ENCODE results near the gene CHID1. TPM values are rescaled to one million over a fixed set of nuclear protein-coding genes. Genes with fewer than 3 reads are reported as not detected.

Gene CHID1
- polyA plus RNA-seq, 1 donor from 2014 or later = 51.2 TPM

DNA sequence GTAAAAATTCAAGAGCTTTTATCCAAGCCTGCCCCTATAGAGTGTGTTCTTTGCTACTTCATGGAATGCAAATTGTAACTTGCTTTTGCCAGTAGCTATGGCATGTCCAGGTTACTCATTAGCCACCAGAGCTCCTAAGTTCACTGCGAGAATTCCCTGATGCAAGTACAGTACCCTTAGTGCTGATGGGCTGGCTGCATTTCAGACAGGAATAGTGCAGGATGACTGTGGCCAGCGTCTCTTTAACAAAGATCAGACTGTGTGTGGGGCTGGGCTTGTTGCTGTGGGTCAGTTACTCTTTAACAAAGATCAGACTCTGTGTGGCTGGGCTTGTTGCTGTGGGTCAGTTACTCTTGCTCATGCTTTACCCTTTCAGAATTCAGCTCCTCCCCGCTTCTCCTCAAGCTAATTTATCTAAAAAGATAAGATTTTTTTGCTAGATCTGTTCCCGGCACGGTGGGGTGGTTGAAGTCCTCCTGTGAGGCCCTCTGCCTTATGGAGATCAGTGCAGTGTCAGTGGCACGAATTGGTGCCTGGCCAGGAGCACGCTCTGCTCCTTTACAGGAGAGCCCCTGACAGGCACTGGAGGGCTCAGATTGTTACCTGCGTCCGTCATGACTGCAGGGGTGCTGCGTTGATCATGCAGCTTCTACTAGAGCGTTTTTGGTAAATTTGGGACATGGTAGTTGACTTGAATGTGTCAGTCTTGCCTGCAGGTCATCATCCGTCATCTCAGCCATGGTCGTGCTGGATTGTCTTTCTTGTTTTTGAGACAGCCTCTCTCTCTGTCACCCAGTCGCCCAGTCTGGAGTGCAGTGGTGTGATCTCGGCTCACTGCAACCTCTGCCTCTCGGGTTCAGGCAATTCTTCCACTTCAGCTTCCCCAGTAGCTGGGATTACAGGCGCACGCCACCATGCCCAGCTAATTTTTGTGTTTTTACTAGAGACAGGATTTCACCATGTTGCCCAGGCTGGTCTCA lies 42.1 kb upstream of the CHID1 start:
- peaks cover 4% of the 10 kb centered on the region for H4K20me1 ChIP-seq (ENCODE audit: insufficient read depth)
- no peak overlapping the region for H3K4me3 ChIP-seq (ENCODE audit: low read length)
- no peaks in the 10 kb centered on the region for H3K9me2 ChIP-seq (ENCODE audit: insufficient read depth, low read length)
- H3K79me2 ChIP-seq (replicated peaks; ENCODE audit: insufficient read depth, low read length) = peaks cover 39% of the 10 kb centered on the region
- no peaks in the 10 kb centered on the region for H3K27me3 ChIP-seq (ENCODE audit: insufficient read depth, low read depth, low read length)
- no peak for TF ChIP-seq RAD21 (conservative IDR thresholded peaks at IDR 0.05)
- TF ChIP-seq MXI1 (conservative IDR thresholded peaks at IDR 0.05; ENCODE audit: poor library complexity, severe bottlenecking) = no peak
- TF ChIP-seq EP300 (conservative IDR thresholded peaks at IDR 0.05; ENCODE audit: poor library complexity, severe bottlenecking) = no peak
- no peak for TF ChIP-seq TAF1 (IDR thresholded peaks at IDR 0.05; ENCODE audit: low read depth)
- no peak for TF ChIP-seq SMC3 (conservative IDR thresholded peaks at IDR 0.05; ENCODE audit: poor library complexity)
- no peak for TF ChIP-seq EZH2 (IDR thresholded peaks at IDR 0.05; ENCODE audit: borderline replicate concordance, insufficient read depth, low read length, poor library complexity, severe bottlenecking)
- TF ChIP-seq REST (IDR thresholded peaks at IDR 0.05; ENCODE audit: borderline replicate concordance) = no peak
- TF ChIP-seq, protein P1, sequence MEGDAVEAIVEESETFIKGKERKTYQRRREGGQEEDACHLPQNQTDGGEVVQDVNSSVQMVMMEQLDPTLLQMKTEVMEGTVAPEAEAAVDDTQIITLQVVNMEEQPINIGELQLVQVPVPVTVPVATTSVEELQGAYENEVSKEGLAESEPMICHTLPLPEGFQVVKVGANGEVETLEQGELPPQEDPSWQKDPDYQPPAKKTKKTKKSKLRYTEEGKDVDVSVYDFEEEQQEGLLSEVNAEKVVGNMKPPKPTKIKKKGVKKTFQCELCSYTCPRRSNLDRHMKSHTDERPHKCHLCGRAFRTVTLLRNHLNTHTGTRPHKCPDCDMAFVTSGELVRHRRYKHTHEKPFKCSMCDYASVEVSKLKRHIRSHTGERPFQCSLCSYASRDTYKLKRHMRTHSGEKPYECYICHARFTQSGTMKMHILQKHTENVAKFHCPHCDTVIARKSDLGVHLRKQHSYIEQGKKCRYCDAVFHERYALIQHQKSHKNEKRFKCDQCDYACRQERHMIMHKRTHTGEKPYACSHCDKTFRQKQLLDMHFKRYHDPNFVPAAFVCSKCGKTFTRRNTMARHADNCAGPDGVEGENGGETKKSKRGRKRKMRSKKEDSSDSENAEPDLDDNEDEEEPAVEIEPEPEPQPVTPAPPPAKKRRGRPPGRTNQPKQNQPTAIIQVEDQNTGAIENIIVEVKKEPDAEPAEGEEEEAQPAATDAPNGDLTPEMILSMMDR (IDR thresholded peaks at IDR 0.05; ENCODE audit: poor library complexity, severe bottlenecking) = no peak
- TF ChIP-seq POLR2AphosphoS5 (IDR thresholded peaks at IDR 0.05) = no peak
- no peak overlapping the region for H2AFZ ChIP-seq (ENCODE audit: low read depth, low read length)
- H3K9ac ChIP-seq (ENCODE audit: low read length) = no peak overlapping the region
- H3F3A ChIP-seq (ENCODE audit: insufficient read depth, low read length, poor library complexity, severe bottlenecking) = no peaks in the 10 kb centered on the region
- peaks cover 7% of the 10 kb centered on the region for H3K9me3 ChIP-seq (ENCODE audit: low read length)
- H3K4me2 ChIP-seq (ENCODE audit: low read length) = no peak overlapping the region
- no peaks in the 10 kb centered on the region for H3K36me3 ChIP-seq (ENCODE audit: insufficient read depth, low read length)
- H3K27ac ChIP-seq (ENCODE audit: low read length) = no peak overlapping the region

- H3K9me3 ChIP-seq (ENCODE audit: low read length) = peaks cover 7% of the 10 kb centered on the region
- peaks cover 4% of the 10 kb centered on the region for H4K20me1 ChIP-seq (ENCODE audit: insufficient read depth)
- no peak overlapping the region for H3K4me3 ChIP-seq (ENCODE audit: low read length)
- no peaks in the 10 kb centered on the region for H3K27me3 ChIP-seq (ENCODE audit: insufficient read depth, low read depth, low read length)
- H3K27ac ChIP-seq (ENCODE audit: low read length) = no peak overlapping the region
- no peaks in the 10 kb centered on the region for H3K9me2 ChIP-seq (ENCODE audit: insufficient read depth, low read length)
- TF ChIP-seq RAD21 (conservative IDR thresholded peaks at IDR 0.05) (no peak), EP300 (conservative IDR thresholded peaks at IDR 0.05; ENCODE audit: poor library complexity, severe bottlenecking) (no peak), TAF1 (IDR thresholded peaks at IDR 0.05; ENCODE audit: low read depth) (no peak), SMC3 (conservative IDR thresholded peaks at IDR 0.05; ENCODE audit: poor library complexity) (no peak), MXI1 (conservative IDR thresholded peaks at IDR 0.05; ENCODE audit: poor library complexity, severe bottlenecking) (no peak), EZH2 (IDR thresholded peaks at IDR 0.05; ENCODE audit: borderline replicate concordance, insufficient read depth, low read length, poor library complexity, severe bottlenecking) (no peak), REST (IDR thresholded peaks at IDR 0.05; ENCODE audit: borderline replicate concordance) (no peak)
- H3K4me2 ChIP-seq (ENCODE audit: low read length) = no peak overlapping the region
- no peak overlapping the region for H3K9ac ChIP-seq (ENCODE audit: low read length)
- H3K79me2 ChIP-seq (replicated peaks; ENCODE audit: insufficient read depth, low read length) = peaks cover 42% of the 10 kb centered on the region
- no peak overlapping the region for H2AFZ ChIP-seq (ENCODE audit: low read depth, low read length)
- H3K36me3 ChIP-seq (ENCODE audit: insufficient read depth, low read length) = no peaks in the 10 kb centered on the region
- H3F3A ChIP-seq (ENCODE audit: insufficient read depth, low read length, poor library complexity, severe bottlenecking) = no peaks in the 10 kb centered on the region
Observed at GRCh38 chr11:951507-951906, 40.9 kb upstream of the CHID1 start.

Data from neural cell (in vitro differentiated cells).